ENCODE results near the gene SLIT3.

Gene SLIT3

DNA sequence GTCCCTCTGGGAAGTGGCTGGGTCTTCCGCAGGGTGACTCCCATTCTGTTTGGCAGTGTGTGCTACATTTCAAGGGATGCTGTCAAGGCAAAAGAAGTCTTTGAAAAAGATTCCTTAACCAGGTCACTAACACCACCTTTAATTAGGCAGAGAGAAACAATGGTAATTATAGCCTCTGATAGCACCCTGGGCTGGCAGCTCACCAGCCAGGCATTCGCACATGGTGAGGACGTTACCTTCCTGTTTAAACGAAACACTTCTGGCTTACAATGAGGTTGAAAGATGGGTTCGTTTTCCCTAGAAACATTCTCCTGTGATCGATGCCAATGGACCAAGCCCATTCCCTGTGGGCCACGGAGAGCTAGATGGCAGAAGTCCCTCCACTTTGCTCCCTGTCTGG, 491.7 kb downstream of the SLIT3 start:
- FAIRE-seq = no peak

GRCh38 chr5:168808051-168808616, 492.8 kb downstream of the SLIT3 start:
- no peak for FAIRE-seq

DNA sequence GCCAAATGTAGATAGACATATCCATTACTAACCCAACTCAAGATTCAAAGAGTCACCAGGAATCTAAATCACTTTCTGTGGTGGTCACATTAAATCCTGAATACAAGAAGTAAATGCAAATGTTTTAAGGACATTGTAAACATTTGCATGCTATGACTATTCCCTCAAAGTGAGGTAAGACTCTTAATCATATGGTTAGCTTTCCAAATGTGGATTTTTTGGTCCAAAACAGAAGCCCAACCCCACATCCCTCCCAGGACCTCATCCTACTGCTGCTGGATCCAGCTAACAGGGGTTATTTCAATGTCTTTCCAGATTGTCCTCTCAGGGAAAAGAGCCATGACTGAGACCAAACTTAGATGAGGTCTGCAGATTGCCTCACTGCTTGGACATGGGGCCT, 493.7 kb downstream of the SLIT3 start:
- FAIRE-seq = no peak

DNA sequence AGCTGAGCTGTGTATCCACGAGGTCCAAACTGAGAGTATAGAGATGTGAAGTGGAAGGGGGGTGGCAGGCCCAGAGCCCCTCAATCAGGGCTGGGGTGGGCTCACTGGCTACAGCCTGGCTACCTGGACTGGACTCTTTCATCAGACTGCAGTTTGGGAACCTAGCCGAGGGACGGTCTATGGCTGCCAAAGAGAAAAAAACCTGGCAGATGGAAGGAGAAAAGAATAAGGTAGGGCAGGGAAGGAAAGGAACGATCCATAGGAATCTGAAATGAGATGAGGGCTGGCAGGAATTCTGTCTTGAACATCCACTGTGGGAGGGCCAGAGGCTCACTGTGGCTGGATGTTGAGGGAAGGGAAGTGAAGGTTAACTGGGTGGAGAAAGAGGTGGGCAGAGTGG, 497.4 kb downstream of the SLIT3 start:
- FAIRE-seq = no peak

DNA sequence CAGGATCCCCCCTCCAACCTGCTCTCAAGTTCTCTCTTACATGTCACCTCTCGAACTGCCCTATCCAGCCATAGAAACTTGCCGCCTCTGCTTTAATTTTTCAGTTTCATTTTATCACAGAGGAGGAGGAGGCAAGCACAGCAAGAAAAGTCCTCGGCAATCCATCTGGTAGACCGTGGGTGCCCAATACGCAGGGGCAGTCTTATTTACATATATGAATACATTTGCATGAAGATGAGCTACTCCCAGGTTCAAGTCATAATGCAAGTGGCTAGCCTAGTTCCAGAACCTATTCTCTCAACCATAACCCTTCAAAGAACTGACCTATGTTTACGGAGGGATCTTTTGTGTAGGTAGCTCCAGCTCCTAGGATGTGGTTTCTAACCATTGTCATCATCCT, 498.6 kb downstream of the SLIT3 start:
- no peak for FAIRE-seq

- FAIRE-seq = no peak
Observed at GRCh38 chr5:168801567-168801966, 499.4 kb downstream of the SLIT3 start.

DNA sequence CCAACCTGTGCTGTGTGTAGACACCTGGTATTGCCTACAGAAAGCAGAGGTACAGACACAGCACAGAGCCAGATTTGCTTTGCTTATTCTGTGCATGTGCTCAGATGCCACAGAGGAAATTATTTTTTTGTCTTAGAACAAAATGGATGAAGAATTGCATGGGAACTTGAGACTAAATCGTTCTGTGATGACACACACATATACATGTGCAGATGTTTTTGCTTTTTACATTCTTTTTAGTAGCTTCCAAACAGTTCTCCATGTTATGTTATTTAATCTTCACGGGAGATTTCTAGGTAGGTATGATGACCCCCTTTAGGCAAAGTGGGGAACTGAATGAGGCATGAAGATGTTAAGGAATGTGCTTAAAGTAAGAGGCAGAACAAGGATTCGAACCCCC, 500.2 kb downstream of the SLIT3 start:
- no peak for FAIRE-seq

DNA sequence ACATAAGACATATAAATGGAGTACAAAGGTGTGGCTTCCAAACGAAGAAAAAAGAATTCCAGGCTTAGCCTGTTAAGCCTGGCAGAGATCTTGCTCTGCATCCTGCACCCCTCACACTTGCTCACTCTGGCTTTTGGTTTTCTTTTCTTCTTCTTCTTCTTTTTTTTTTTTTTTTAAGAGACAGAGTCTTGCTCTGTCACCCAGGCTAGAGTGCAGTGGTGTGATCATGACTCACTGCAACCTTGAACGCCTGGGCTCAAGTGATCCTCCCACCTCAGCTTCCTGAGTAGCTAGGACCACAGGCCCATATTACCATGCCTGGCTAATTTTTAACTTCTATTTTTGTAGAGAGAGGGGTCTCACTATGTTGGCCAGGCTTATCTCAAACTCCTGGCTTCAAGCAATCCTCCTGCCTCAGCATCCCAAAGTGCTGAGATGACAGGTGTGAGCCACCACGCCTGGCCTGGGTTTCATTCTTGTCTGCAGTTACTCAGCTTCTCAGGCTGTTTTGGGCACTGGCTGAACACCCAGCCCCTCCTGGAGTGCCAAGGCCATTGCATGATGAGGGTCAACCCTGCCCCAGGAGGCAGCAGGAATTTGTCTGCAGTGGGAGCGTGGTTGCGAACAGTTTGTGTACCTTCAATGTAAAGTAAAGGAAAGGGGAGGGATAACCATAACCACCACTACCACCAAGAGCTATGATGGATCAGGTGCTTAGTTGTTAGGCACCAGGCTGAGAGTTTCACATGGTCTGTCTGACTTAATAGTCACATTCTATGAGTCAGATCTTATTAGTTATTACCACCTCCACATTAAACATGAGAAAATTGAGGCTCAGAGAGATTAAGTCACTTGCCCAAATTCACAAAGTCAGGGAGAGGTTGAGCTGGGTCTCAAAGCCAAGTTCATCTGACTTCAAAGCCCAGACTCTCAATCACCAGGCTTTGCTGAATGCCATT, 502.6 kb downstream of the SLIT3 start:
- no peak for FAIRE-seq

GRCh38 chr5:168796593-168797580, 504.1 kb downstream of the SLIT3 start:
- no peak for FAIRE-seq

DNA sequence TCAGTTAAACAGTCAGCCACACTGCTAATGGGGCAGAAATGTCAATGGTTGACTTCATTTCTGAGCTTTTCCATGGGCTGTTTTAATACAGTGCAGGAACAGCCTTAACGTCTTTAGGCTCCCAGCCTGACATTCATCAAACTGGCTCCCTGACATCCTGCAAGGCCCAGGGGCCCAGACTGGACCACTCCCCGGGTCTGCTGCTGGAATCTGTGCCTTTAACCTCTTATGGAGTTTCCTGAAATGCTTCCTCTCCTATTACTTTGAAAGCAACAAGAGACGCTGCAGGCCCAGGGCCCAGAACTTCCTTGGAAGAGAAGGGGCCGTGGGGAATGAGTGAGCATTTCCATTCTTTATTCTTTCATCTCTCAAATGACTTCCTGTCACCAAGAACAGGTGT, 504.9 kb downstream of the SLIT3 start:
- FAIRE-seq = no peak

DNA sequence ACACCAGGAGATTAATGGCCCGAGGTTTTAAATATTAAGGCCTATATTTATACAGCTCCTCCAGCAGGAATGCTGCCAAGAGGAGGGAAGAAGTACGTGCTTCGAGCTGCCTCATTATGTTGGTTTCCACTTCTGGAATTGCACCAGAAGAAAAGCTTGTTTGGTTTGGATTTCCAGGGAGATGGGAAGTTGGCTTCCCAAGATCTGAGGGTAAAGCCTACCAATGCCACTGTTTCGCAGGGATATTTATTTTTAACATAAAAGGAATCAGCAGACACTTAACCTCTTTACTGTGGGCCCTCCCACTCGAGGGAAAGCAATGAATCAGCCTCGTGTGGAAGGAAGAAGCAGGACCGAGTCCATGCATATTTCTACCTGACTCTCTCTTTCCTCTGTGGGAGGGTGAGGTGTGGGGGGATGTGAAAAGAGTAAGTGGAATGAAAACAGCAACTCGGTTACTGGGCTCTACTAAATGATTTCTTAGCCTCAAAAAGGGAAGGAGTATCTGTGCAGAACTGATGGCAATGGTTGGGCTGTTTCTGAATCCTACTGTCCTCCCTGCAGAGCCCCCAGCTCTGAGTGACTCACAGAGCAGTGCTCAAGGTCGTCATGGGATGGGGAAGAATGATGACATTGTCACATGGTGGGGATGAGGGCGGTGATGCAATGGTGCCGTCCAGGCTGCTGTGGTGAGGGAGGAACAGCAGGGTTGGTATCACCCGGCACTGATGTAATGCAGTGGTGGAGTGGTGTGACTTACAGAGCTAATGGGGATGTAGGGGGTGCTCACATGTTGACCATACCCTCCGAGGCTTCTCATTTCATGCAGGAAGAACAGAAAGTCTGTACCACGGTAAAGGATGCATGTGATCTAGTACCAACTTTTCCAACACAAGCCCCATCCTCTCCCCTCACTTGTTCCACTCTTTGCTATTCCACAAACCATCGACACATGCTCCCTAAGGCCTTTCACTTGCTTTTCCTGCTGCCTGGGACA, 506.8 kb downstream of the SLIT3 start:
- no peak for FAIRE-seq

DNA sequence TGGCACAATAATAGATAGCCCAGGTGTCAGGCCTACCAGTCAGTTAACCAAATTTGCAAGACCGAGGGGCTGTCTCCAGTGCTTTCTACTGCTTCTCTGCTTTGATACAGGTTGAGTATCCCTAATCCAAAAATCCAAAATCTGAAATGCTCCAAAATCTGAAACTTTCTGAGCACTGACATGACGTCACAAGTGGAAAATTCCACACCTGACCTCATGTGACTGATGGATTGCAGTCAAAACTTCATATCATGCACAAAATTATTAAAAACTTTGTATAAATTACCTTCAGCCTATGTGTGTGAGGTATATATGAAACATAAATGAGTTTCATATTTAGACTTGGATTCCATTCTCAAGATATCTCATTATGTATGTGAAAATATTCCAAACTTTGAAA, 508.3 kb downstream of the SLIT3 start:
- no peak for FAIRE-seq

- no peak for FAIRE-seq
Observed at GRCh38 chr5:168790671-168791250, 510.2 kb downstream of the SLIT3 start.

- no peak for FAIRE-seq
Observed at GRCh38 chr5:168790002-168790635, 510.8 kb downstream of the SLIT3 start.

DNA sequence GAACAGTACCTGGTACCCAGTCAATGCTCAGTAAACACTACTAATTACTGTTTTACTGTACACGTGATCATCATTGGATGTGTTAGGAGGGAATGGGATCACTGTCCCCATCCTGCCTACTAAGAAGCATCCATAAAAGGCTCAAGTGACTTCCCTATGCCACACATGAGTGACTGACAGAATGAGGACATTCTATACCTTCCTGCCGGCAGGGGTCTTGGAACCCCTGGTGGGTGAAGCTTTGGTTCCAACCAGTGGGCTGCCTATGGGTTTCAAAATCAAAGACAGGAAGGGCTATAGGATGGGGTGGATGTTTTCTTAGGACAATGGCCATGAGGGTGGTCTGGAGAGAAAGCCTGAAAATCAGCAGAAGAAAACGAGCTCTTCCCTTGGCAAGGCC, 512.2 kb downstream of the SLIT3 start:
- FAIRE-seq = no peak

DNA sequence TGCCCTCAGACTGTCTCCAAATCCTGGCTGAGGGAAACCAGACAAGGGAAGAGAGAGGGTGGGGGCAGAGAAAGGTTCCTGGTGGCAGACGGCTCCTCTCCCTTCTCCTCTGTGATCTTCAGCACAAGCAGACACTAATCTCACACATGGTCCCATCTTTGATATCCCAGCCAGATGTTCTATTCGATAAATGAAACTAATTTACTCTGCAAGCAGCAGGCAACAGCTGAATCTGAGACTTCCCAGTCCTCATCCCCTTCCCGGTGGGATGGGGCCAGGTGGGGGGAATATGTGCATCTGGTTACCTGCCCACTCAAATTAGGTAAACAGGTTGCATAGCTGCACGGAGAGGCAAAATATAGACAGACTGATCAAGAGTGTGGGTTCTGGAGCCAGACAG, 512.8 kb downstream of the SLIT3 start:
- no peak for FAIRE-seq

DNA sequence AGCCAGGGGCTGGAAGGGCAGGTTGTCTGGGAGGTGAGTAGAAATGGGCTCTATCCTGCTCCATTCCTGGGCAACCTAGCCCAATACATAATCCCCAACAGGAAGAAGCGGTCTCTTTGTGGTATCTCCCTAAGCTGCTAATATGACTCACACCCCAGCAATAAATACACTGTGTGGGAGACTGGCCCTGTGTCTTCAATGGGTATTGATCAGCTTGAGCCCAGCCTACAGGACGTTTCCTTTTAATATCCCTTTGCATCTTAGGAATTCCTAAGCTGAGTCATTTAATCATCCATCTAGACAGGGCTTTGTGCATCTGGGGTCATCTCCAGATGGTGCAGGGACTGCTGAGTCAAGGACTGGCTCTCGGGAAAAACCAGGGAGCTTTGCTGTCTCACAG, 514.8 kb downstream of the SLIT3 start:
- no peak for FAIRE-seq

DNA sequence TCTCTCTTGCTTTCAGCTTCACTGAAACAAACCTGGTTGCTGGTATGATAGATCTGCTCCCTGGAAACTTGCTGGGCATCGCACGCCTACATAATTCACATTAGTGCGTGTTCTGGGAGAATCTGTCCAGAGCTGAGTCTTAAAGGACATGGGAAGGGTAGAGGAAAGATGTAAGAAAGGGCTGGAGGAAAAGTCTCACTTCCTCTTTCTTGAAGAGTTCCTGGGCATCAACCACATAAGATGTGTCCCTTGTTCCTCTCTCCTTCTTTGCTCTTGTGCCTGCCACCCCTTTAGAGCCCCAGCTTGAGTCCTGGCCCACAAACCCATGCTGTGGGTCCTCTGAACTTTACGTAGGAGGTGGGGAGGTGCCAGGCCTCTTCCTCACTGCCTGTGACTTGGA, 516.5 kb downstream of the SLIT3 start:
- FAIRE-seq = no peak

DNA sequence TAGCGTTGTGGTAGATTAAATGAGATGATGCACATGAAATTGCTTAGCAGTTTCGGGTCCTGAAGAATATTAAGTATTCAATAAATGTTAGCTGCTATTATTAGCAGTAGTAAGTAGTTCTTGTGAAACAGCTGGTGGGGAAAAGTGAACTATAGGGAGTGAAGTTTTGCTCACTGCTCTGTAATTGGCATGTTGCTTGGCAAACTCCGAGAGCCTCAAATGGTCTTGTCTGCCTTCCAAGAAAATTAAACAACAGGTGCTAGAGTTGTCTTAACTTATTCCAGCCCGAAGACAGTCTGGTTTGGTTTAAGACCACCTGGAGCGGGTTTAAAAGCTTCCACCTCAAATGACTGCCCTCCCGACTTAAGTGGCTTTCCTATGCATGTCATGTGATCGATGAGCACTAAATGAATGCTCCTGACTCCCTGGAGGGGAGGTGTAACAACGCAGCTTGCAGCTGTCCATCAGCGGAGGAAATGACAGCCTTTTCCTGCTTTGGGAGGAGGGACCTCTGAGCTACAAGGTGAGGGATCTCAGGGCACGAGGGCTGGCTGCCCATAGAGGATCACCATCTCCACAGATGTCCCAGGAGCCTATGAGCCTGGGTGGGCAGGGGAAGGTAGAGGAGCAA, 518.9 kb downstream of the SLIT3 start:
- no peak for FAIRE-seq

DNA sequence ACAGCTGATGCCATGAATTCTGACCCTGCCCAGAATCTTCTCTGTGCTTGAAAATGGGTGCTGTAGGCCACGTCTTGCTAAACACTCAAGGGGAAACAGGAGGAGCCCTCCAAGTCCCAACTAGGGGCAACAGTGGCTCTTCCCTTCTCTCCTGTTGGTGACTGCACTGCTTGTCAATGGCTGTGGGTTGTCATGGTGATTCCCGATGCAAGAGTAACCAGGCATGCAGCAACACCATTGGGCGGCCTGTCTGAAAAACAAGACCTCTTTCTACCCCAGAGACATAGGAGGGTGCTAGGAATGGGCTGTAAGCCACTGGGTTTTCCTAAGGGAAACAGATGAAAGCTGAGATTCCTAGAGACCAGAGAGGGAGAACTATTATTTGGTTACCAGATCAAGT, 520.1 kb downstream of the SLIT3 start:
- FAIRE-seq = no peak

DNA sequence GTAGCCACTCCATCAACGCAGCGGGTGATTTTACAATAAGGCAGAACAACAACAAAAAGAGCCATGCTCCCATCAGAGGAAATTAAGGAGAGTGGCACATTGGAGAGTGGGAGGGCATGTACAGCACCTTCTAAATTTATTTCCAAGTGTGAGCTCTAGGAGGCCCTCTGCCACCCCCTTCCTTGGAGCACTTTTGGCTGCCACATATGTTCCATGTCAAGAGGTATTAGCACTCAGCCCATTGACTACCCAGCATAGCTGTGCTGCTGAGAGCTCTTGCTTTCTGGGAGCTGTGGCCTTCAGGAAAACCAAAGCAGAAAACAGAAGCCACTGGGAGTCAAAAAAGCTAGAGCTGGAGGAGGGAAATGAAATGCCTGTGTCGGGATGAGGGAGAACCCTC, 521.6 kb downstream of the SLIT3 start:
- no peak for FAIRE-seq
